GM12878 (cell line): ENCODE measurements around the gene EFCAB8.

Experiments
- GATAD2B ChIP-seq: fragments of 450-650 bp; conservative IDR thresholded peaks from 2 replicates; pipeline ENCODE4 v1.6.1; 2017; ENCODE audit warnings: low read depth, mild to moderate bottlenecking, moderate library complexity
- NR2C2 ChIP-seq: IDR thresholded peaks from 2 replicates; pipeline ENCODE4 v1.6.1; 2011; ENCODE audit warnings: borderline replicate concordance, low read depth; ENCODE audit not compliant: control insufficient read depth, insufficient read length
- POLR2A ChIP-seq: IDR thresholded peaks from 2 replicates; pipeline ENCODE4 v1.6.1; 2011; ENCODE audit warnings: low read depth, mild to moderate bottlenecking, low read length
- POLR2AphosphoS5 ChIP-seq: IDR thresholded peaks from 2 replicates; pipeline ENCODE4 v1.6.1; 2011; ENCODE audit warnings: mild to moderate bottlenecking, low read length, inconsistent platforms
- RAD21 ChIP-seq: IDR thresholded peaks from 2 replicates; pipeline ENCODE4 v1.6.1; 2011; ENCODE audit warnings: mild to moderate bottlenecking, low read depth, low read length, moderate library complexity; ENCODE audit not compliant: insufficient read depth
- RFX5 ChIP-seq: IDR thresholded peaks from 2 replicates; pipeline ENCODE4 v1.6.1; 2011; ENCODE audit warnings: low read depth, low read length, improper control_type of control experiment
- SP1 ChIP-seq: IDR thresholded peaks from one replicate; pipeline ENCODE4 v1.6.1; 2011; ENCODE audit warnings: low read depth, low read length
- TF ChIP-seq, protein P1 (sequence below): fragments of 450-650 bp; IDR thresholded peaks from 2 replicates; pipeline ENCODE4 v1.6.1; 2017; ENCODE audit warnings: mild to moderate bottlenecking
- TF ChIP-seq, protein P2 (sequence below): IDR thresholded peaks from 2 replicates; pipeline ENCODE4 v1.6.1; 2012; ENCODE audit warnings: low read depth, low read length, improper control_type of control experiment
- TF ChIP-seq, protein P3 (sequence below): fragments of 450-650 bp; IDR thresholded peaks from 2 replicates; pipeline ENCODE4 v1.6.1; 2016; ENCODE audit warnings: mild to moderate bottlenecking
- TF ChIP-seq, protein P4 (sequence below), 3 experiments: IDR thresholded peaks in 2 of 3; conservative IDR thresholded peaks in 1 of 3; 2 replicates each; pipeline ENCODE4 v1.5.1; 2011; ENCODE audit warnings: low read depth in 3 of 3, low read length in 3 of 3, mild to moderate bottlenecking in 3 of 3, control low read depth in 2 of 3, moderate library complexity in 2 of 3, inconsistent platforms in 1 of 3, mixed read lengths in 1 of 3; ENCODE audit not compliant: control insufficient read depth in 2 of 3, insufficient read depth in 1 of 3; ENCODE audit errors: extremely low read depth in 1 of 3
- TF ChIP-seq, protein P5 (sequence below): fragments of 450-650 bp; IDR thresholded peaks from 2 replicates; pipeline ENCODE4 v1.6.1; 2017; ENCODE audit warnings: antibody characterized with exemption, mild to moderate bottlenecking, moderate library complexity

DNA sequence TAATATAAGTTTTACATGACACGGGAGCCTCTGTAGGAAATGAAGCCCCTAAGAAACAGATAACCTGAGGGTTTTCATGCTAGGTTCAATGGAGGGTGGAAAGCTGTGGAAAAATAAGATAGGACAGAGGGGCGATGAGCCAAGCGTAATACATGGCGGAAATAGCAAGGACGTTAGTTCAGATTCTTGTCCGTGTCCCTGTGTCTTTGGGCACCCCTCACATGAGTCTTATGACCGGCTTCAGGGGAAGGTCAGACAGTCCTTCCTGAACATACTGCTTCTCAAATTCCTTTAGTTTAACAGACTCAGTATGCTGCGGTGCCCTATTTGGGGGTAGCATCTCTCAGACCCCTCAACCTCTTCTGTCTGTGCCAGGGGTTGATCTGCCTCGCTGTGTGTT, 20.8 kb downstream of the EFCAB8 start:
- TF ChIP-seq, protein P1, sequence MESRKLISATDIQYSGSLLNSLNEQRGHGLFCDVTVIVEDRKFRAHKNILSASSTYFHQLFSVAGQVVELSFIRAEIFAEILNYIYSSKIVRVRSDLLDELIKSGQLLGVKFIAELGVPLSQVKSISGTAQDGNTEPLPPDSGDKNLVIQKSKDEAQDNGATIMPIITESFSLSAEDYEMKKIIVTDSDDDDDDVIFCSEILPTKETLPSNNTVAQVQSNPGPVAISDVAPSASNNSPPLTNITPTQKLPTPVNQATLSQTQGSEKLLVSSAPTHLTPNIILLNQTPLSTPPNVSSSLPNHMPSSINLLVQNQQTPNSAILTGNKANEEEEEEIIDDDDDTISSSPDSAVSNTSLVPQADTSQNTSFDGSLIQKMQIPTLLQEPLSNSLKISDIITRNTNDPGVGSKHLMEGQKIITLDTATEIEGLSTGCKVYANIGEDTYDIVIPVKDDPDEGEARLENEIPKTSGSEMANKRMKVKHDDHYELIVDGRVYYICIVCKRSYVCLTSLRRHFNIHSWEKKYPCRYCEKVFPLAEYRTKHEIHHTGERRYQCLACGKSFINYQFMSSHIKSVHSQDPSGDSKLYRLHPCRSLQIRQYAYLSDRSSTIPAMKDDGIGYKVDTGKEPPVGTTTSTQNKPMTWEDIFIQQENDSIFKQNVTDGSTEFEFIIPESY = no peak
- TF ChIP-seq RAD21 (no peak), SP1 (no peak), RFX5 (no peak), NR2C2 (no peak), GATAD2B (no peak), POLR2AphosphoS5 (no peak), POLR2A (no peak)
- TF ChIP-seq, protein P2, sequence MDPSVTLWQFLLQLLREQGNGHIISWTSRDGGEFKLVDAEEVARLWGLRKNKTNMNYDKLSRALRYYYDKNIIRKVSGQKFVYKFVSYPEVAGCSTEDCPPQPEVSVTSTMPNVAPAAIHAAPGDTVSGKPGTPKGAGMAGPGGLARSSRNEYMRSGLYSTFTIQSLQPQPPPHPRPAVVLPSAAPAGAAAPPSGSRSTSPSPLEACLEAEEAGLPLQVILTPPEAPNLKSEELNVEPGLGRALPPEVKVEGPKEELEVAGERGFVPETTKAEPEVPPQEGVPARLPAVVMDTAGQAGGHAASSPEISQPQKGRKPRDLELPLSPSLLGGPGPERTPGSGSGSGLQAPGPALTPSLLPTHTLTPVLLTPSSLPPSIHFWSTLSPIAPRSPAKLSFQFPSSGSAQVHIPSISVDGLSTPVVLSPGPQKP = no peak
- TF ChIP-seq, protein P3, sequence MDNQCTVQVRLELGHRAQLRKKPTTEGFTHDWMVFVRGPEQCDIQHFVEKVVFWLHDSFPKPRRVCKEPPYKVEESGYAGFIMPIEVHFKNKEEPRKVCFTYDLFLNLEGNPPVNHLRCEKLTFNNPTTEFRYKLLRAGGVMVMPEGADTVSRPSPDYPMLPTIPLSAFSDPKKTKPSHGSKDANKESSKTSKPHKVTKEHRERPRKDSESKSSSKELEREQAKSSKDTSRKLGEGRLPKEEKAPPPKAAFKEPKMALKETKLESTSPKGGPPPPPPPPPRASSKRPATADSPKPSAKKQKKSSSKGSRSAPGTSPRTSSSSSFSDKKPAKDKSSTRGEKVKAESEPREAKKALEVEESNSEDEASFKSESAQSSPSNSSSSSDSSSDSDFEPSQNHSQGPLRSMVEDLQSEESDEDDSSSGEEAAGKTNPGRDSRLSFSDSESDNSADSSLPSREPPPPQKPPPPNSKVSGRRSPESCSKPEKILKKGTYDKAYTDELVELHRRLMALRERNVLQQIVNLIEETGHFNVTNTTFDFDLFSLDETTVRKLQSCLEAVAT = no peak
- TF ChIP-seq, protein P4, sequence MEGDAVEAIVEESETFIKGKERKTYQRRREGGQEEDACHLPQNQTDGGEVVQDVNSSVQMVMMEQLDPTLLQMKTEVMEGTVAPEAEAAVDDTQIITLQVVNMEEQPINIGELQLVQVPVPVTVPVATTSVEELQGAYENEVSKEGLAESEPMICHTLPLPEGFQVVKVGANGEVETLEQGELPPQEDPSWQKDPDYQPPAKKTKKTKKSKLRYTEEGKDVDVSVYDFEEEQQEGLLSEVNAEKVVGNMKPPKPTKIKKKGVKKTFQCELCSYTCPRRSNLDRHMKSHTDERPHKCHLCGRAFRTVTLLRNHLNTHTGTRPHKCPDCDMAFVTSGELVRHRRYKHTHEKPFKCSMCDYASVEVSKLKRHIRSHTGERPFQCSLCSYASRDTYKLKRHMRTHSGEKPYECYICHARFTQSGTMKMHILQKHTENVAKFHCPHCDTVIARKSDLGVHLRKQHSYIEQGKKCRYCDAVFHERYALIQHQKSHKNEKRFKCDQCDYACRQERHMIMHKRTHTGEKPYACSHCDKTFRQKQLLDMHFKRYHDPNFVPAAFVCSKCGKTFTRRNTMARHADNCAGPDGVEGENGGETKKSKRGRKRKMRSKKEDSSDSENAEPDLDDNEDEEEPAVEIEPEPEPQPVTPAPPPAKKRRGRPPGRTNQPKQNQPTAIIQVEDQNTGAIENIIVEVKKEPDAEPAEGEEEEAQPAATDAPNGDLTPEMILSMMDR (IDR thresholded peaks at IDR 0.05 in 2 of 3, conservative IDR thresholded peaks at IDR 0.05 in 1 of 3; ENCODE audit: control insufficient read depth in 2 of 3, extremely low read depth in 1 of 3, insufficient read depth in 1 of 3, low read depth in 3 of 3, low read length in 3 of 3) = no peak
- TF ChIP-seq, protein P5, sequence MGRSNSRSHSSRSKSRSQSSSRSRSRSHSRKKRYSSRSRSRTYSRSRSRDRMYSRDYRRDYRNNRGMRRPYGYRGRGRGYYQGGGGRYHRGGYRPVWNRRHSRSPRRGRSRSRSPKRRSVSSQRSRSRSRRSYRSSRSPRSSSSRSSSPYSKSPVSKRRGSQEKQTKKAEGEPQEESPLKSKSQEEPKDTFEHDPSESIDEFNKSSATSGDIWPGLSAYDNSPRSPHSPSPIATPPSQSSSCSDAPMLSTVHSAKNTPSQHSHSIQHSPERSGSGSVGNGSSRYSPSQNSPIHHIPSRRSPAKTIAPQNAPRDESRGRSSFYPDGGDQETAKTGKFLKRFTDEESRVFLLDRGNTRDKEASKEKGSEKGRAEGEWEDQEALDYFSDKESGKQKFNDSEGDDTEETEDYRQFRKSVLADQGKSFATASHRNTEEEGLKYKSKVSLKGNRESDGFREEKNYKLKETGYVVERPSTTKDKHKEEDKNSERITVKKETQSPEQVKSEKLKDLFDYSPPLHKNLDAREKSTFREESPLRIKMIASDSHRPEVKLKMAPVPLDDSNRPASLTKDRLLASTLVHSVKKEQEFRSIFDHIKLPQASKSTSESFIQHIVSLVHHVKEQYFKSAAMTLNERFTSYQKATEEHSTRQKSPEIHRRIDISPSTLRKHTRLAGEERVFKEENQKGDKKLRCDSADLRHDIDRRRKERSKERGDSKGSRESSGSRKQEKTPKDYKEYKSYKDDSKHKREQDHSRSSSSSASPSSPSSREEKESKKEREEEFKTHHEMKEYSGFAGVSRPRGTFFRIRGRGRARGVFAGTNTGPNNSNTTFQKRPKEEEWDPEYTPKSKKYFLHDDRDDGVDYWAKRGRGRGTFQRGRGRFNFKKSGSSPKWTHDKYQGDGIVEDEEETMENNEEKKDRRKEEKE = no peak
